GM19468 (cell line): ENCODE measurements around the gene CRTC1.

Experiments used
- ATAC-seq: cut with Tn5 transposase; IDR thresholded peaks from one replicate; pipeline ENCODE4 v1.9.1; 2021; ENCODE audit warnings: mild to moderate bottlenecking, moderate library complexity, moderate number of reproducible peaks; ENCODE audit not compliant: unreplicated experiment; ENCODE audit errors: extremely low read depth

CRTC1 gene

DNA sequence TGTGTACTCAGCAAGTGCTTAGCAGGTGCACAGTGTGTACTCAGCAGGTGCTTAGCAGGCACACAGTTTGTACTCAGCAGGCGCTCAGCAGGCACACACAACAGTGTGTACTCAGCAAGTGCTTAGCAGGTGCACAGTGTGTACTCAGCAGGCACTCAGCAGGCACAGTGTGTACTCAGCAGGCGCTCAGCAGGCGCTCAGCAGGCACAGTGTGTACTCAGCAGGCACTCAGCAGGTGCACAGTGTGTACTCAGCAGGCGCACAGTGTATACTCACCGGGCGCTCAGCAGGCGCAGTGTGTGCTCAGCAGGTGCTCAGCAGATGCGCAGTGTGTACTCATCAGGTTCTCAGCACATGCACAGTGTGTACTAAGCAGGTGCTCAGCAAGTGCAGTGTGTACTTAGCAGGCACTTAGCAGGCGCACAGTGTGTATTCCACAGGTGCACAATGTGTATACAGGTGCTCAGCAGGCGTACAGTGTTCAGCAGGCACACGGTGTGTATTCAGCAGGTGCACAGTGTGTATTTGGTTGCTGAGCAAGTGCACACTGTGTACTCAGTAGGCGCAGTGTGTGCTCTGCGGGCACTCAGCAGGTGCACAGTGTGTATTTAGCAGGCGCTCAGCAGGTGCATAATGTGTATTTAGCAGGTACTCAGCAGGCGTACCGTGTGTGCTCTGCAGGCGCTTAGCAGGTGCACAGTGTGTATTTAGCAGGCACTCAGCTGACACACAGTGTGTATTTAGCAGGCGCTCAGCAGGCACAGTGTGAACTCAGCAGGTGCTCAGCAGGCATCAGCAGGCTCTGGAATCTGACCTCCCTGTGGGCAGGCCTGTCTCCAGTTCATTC lies 15.1 kb downstream of the CRTC1 start:
- ATAC-seq, result no peak

DNA sequence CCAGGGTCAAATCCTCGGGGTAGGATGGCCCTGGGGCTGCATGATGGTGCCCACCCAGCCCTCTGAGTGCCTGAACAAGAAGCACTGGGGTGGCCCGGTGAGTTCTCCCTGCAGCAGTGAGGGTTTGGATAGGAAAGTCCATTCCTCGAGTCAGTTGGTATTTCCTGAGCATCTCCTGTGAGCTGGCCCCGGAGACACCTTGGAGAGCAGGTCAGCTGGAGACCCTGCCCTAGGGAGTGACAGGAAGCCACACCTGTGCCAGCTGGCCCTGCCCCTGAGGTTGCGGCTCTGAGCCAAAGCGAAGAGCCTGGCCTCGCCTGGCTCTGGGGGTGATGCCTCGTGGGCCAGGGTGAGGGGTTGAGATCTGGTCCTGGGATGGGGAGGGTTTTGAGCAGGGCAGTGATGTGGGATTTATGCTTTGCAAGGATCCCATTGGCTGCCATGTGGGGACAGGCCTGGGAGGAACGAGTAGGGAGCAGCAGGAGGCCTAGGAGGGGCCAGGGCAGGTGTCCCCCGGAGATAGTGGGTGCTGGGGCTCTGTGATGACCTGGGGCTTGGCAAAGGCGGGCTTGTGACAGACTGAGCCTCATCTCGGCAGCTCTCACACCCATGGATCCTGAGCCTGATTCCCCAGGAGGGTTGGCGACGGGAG lies 16.0 kb downstream of the CRTC1 start:
- ATAC-seq, result no peak

DNA sequence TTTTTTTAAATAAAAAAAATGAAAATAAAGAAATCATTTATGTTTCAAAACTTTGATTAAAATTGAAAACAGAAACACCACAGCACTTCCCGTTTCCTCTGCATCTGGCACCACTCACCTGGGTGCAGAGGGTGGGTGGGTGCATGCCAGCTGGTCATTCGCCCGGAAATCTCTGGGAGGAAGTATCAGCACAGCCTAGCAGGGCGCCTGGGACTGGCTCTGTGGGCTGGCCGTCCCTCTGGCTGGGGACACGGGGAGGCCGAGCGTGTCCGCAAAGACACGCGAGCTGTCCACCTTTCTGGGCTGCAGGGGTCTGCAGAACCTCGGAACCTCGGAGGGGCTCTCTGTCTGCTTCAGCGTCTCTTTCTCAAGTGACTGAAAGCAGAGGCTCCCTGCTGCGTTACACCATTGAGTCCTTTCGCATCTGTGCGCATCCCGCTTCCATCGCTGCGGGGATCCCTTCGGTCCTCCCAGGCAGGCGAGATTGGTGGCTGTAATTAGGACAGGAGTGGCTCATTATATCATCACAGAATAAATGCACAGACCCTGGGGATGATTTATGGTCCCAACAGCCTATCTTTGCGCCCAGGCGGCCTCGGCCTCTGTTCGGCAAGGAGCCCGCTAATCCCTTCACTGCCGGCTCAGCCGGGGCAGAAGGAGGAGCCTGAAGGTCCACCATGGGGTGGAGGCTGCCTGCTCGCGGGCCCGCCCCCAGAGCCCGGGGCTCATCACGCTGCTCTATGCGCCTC lies 17.2 kb downstream of the CRTC1 start:
- peak; percentile 70 for ATAC-seq

DNA sequence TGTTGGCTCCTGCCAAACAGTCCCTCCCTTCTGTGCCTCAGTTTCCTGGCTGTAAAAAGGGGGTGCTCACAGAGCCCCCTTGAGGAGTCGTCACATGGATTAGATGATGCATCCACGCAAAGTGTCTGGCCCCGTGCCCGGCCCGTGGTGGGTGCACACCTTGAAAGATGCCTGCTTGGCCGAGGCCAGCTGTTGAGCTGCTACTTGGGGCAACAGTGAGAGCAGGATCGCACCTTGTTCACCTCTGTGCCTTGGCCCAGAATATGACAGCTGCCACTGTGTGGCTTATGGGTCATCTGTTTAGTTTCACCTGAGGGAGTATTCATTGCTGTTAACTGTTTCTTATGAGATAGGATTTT lies 17.7 kb downstream of the CRTC1 start:
- ATAC-seq, result no peak

DNA sequence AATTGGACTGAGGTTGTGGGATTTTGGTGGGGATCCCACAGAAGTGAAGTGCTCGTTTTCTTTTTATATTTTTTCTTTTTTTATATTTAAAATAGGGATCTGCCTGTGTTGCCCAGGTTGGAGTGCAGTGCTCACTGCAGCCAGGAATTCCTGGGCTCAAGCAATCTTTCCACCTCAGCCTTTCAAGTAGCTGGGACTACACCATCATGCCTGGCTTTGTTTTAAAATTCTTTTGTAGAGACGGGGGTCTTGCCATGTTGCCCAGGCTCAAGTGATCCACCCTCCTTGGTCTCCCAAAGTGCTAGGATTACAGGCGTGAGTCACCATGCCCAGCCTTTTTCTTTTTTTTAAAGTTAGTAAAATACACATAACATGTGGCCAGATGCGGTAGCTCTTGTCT lies 20.6 kb downstream of the CRTC1 start:
- ATAC-seq, result no peak

GRCh38 chr19:18704971-18705370 lies 21.5 kb downstream of the CRTC1 start:
- ATAC-seq, result no peak

DNA sequence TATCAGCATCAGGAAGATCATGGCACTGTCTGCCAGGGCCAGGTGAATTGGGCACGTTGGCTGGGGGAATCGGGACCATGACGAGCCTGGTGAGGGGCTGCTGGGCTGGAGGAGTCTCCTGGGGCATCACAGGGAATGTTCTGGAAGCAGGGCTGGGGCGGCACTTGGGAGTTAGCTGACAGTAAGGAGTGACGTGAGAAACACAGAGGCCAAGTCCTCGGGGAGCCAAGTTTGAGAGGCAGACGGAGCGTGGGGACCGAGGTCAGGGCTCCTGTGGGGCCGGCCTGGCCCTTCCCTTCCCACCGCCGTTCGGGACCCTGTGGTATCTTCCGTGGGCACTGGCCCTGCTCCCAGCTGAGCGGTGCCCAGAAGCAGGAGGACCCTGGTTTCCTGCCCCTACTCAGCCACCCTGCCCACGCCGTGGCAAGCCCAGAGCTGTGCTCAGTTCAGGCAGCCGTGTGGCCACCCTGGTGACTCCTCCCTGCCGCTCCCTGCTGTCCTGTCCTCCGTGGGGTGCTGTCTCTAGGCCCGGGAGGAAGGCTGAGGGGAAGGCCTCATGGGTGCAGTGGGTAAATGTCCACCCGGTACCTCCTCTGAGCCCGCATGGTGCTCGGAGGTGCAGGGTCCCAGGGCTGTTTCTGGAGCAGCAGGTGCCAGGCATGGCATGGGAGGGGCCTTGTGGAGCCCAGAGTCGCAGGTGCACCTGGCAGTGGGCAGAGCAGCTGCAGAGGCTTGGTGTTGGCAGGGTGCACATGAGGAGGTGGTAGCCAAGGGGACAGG lies 25.2 kb downstream of the CRTC1 start:
- no peak for ATAC-seq

DNA sequence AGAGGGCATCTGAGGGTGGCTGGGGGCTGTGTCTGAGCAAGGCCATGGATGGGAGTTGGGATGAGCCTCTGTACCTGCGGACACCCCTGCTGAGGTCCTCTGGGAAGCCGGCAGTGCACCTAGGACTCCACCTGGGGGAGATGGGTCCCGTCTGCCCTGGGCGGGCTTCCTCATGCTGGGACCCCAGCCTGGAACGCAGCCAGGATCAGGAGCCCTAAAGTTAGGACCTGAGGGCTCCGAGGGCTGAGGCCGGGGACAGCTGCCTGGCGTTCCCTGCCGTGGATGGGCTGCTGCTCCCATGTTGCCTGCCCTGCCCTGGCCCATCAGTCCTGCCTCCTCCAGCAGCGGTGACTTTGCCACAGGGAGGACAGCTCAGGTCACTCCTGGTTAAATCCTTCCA lies 26.1 kb downstream of the CRTC1 start:
- no peak for ATAC-seq

DNA sequence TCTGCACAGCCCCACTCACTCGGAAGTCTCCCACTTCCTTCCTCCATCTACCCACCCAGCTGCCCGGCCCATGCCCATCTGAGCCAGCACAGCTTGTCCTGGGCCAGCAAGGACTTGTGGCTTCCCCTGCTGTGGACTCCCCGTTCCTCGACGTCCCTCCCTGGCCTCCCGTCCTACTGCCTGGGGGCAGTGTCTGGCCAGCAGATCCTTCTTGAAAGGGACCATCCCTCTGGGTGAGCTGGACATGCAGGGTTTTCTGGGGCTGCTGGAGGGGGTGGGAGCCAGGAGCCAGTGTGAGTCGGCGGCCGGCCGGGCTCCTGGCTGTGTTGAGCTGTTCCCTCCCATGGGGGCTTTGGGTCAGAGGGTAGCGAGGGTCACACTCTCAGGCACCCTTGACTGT lies 26.7 kb downstream of the CRTC1 start:
- ATAC-seq, result no peak

- no peak for ATAC-seq
Observed at GRCh38 chr19:18710996-18711751, 27.7 kb downstream of the CRTC1 start.

DNA sequence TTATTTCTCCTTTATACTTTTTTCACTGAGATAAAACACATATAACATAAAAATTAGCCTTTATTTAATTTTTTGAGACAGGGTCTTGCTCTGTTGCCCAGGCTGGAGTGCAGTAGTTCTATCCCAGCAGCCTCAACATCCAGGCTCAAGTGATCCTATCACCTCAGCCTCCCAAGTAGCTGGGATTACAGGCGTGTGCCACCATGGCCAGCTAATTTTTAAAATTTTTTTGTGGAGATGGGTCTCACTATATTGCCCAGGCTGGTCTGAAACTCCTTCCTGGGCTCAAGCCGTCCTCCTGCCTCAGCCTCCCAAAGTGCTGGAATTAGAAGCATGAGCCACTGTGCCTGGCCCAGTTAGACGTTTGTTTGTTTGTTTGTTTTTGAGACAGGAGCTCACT lies 28.4 kb downstream of the CRTC1 start:
- no peak for ATAC-seq

GRCh38 chr19:18712981-18713380 lies 29.5 kb downstream of the CRTC1 start:
- ATAC-seq, result no peak

- no peak for ATAC-seq
Observed at GRCh38 chr19:18713550-18714117, 30.2 kb downstream of the CRTC1 start.

DNA sequence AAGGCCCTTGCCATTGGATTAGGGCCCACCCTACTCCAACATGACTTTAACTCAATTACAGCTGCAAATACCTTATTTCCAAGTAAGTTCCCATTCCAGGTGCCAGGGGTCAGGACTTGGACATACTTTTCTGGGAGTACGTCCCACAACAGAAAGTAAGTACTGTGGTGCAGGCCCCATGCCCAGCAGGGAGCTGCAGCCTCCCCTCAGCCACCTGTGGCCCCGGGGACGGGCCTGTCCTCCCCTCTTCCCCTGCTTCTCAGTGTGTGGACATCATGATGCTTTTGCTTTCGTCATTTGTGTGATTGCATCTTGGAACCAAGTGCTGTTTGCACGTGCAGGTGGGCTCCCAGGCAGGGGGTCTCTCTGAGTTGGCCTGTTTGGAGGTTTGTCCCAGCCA lies 31.9 kb downstream of the CRTC1 start:
- ATAC-seq, result no peak

DNA sequence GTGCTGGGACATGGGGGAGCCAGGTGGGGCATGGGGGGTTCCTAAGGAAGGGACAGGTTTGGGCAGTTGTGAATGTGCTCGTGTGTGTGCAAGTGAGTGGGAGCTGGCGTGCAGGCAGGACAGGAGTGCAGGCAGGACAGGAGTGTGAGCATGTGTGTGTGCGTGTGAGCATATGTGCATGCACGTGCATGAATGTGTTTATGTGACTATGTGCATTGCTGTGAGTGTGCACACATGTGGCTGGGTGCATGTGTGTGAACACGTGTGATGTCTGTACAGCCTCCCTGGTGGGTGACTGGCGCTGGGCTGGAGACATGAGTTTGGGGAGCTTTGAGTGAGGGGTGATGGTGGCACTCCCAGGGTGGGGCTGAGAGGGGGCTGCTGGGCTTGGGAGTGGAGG lies 33.4 kb downstream of the CRTC1 start:
- no peak for ATAC-seq

DNA sequence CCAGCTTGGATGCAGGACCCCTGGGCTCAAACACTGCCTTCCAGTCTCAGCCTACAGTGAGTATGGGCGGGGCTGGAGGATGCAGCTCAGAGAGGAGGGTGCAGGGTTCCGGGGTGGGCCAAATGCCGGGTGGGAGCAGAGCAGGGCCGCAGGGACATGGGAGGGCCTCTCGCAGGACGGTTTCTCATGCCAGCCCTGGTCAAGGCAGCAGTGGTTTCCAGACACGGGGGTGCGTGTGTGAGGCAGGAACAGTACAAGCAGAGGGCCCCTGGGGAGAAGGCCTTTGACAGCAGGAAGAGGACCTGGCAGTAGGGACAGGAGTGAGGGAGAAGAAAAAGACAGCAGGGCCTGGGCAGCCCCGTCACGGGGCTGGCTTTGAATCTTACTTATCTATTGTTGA lies 34.1 kb downstream of the CRTC1 start:
- no peak for ATAC-seq

- ATAC-seq, result no peak
Observed at GRCh38 chr19:18718015-18718526, 34.6 kb downstream of the CRTC1 start.

GRCh38 chr19:18718846-18719458 lies 35.5 kb downstream of the CRTC1 start:
- no peak for ATAC-seq

DNA sequence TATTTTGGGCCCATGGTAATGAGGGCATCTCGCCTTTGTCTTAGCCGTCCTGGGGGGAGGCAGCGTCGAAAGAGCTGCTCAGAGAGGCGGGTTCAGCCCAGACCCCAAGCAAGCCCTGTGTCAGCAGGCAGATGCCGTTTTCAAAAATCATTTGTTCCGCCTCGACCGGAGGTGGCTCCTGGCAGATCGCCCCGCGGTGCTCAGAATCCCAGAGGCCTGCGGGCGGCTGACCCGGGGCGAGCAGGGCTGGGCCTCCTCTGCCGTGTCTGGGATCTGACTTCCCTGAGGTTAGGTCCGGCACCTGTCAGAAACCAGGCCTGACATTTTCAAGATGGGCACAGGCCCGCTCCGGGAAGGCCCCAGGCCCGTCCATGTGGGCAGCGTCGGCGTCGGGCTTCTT lies 36.1 kb downstream of the CRTC1 start:
- ATAC-seq, result no peak
